ENCODE results near the gene SPON2.

Gene SPON2

GRCh38 chr4:1208266-1208961 is 36.0 kb upstream of the SPON2 start:
- no peak for DNase-seq

- DNase-seq, result no peak
Measured at GRCh38 chr4:1207603-1208265, 35.4 kb upstream of the SPON2 start.

DNA sequence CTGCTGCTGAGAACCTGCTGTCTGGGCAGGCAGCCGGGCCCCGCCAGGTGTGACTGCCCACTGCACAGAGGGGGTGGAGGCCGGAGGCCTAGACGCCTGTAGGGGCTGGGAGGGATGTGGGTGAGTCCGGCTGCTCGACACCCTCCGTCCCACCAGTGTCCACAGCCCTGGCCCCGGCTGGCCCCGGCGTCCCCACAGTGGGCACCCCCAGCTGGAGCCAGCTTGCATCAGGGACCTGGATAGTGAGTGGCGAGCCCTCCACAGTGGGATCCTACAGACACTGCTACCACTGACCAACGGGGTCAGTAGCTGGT is 34.7 kb upstream of the SPON2 start:
- no peak for DNase-seq

GRCh38 chr4:1206299-1207156 is 34.1 kb upstream of the SPON2 start:
- DNase-seq, result no peak

DNA sequence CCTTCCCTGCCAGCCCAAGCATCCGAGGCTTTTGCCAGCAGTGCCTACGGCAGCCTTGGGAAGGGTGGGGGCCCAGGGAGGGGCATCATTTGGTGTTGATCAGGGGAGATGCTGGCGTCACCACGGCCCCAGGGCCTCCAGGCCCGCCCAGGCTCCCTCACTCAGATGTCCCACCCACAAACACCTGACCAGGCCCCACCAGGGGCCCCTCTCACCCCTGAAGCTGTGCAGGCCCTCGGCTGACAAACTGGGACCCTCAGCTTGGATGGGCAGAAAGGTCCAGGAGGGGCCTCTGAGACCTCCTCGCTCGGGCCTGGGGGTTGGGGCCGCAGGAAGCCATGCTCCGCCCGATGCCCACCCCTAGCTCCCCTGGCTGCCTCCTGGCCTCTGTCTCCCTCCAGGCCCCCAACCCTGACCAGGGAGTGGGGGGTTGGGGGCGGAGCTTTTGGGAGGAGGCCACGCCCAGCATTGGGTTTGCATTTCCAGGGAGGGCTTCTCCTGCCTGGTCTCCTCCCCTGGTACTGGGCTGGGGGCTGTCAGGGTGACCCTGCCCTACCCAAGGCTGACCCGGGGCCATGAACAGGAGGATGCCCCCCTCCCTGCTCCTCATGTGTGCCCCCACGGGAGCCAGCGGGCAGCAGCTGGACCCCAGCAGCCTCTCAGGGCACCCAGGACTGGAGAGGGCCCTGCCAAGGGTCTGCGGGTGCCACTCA is 33.4 kb upstream of the SPON2 start:
- DNase-seq, result no peak

- DNase-seq, result no peak
Measured at GRCh38 chr4:1204828-1205585, 32.6 kb upstream of the SPON2 start.

GRCh38 chr4:1204286-1204827 is 32.0 kb upstream of the SPON2 start:
- DNase-seq, result no peak

DNA sequence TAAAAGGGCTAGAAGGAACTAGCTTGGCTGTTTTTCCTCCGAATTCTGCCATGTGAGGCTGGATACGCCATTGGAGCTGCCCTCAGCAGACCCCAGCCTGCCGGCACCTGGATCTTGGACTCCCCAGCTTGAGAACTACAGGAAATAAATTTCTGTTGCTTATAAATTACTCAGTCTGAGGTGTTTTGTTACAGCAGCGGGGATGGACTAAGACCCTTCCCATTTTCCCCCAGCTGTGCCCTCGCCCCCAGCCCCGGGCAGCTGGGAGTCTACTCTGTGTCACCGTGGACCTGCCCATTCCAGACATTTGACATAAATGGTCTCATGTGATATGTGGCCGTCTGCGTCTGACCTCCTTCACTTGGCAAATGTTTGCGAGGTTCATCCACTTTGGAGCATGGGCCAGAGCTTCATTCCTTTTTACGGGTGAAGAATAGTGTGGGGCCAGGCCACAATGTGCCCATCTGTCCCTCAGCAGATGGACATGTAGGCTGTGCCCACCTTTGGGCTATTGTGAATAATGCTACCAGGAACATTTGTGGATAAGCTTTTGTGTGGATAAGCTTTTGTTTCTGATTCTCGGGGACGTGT is 30.7 kb upstream of the SPON2 start:
- no peak for DNase-seq

DNA sequence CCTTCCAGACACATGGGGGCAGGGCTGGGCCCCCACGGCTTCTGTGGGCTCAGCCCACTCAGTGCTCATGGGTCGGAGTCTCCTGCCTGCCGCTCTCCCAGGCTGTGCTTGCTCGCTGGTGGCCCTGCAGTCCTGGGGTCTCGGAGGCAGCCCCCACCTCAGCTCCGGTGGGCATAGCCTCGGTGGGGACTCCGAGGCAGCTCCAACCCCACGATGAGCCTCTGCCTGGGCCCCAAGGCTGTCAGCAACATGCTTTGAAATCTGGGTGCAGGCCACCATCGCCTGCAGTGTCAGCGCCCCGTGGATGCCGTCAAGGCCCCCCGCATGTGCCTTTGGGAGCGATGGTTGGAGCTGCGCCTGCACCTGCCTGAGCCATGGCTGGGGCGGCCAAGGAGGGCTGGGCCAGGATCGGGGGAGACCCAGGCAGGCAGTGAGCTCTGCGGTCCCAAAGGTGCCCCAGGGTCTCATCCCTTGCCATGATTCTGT is 30.2 kb upstream of the SPON2 start:
- DNase-seq, result no peak

DNA sequence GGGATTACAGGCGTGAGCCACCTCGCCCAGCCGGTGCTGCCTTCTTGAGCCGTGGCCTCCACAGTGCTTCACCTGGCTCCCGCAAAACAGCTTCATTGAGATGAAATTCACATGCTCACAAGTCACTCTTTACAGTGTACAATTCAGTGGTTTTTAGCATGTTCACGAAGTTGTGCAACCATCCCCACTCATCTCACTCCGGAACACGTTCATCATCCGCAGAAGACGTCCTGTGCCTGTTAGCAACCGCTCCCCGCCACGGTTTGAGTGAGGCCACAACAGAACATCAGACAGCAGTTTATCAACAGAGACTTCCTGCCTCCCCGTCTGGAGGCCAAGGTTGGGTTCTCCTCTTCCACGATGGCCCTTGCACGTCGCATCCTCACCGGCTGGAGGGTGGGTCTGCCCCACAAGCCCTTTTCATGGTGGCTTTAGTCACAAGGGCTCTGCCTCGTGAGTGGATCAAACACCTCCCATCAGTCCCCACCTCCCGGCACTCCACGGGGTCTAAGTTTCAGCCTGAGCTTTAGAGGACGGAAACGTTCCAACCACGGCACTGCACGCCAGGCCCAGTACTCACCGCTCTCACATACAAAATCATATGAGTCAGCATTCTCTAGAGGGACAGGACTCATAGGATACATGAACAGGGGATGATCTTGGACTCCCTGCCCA is 29.6 kb upstream of the SPON2 start:
- peak; percentile 78 to 86 for DNase-seq

DNA sequence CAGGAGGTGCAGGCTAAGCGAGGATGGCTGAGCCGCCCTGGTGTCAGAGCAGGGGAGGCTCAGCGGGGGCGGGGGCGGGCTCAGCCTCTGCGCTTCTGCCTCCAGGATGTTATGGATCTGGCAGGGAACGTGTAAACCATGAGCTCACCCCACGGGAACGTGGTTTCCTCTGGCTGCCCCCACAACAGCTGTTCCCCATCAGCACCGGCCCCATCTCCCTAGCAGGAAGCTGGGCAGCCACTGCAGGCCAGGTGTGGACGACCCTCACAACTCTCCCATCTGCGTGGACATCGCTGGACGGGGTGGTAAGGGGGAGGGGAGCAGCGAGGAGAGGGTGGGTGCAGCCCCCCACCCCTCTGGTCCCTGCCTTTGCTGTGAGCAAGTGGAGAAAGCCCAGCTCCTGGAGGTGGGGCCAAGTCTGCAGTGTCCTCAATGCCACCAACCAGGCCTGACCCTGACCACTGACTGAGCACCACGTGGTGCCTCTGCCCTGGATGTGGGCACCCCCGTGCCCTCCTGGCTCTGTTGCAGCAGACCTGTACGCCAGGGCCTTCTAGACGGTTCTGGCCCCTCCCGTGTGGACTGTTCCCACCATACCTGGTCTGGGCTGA is 28.1 kb upstream of the SPON2 start:
- DNase-seq, result no peak

DNA sequence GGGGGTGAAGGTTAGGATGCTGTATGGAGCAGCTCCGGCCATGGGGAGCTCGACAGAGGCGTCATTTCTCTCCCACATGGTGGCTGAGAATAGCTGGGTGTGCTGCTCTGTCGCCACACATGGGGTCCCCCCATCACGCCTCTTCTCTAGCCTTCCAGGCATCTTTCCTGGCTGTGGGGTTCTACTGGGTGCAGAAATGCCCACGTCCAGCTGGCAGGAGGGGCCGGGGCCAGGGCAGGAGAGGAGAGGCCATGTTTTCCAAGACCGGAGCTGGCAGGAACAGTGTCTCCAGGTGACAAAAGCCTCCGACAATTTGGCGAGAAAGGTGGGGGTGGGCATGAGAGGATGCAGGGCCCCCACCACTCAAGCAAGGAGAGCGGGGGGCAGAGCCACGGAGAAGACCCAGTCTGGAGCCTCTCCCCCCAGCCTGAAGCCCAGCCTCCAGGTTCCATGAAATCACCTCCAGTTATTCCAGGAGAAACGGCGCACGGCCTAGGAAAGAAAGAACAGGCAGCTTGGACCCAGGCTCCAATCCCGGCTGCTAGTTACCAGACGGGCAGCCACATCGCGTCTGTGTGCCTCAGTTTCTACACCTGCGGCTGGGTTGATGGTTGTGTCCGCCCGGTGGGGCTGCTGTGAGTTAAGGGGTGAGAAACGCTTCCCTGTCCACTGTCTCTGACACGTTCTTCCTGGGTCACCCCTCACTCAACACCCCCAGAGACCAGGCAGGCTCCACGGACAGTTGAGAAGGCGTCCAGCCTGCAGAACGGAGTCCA is 27.4 kb upstream of the SPON2 start:
- DNase-seq, result no peak

DNA sequence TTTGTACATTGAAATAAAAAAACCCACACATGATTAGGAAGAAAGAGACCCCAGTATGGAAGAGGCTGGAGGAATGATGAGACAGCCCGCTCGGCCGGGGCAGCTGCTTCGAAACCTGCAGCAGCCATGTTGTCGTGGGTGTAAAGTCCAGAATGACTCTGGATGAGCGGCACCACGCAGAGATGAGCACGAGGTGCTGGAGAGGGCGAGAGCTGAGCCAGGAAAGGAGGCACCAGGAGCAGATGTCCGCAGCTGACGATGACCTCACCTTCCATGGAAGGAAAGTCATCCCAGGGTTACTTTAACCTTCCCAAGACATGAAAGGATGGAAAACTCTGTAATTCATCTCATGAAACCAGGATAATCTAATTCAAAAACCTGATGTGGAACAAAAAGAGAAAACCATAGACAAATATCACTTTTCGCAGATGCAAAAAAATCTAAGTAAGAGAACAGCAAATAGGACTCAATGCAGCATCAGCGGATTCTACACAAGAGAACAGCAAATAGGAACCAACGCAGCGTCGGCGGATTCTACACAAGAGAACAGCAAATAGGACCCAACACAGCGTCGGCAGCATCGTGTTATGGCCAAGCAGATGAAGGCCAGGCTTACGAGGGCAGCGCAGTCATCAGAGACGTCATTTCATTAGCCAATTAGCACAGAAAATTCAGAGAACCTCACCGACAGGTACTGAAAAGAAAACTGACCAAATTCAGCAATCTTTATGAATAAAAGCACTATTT is 25.9 kb upstream of the SPON2 start:
- no peak for DNase-seq

DNA sequence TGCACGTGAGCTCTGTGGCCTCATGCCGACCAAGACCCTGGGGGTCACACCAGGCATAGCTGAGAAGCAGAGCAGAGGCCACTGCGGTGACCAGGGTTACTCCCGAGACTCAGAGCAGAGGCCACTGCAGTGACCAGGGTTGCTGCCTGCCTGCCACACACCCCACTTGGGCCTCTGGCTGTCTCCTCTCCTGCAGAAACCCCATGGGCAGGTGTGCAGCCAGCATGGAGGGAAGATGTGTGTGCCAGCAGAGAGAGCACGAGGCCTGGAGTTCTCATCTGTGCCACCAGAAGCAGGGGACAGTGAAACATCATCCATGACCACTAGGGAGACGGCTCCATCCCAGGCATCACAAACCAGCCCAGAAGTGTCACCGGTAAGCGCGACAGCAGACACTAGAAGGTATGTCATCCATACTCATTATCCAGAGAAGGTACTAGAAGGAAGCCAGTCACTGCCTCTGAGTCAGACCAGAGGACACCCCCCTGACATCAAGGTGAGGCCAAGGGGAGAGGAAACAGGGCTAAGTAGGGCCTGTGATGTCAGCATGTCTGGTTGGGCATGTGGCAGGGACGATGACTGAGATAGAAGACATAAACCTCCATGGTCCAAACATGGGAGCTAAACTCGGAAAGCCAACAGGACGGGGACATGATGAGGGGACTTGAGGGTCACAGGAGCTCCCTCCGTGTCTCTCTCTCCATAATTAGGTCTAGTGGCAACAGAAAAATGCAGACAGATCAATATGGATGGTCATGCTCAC is 24.2 kb upstream of the SPON2 start:
- DNase-seq, result no peak

- DNase-seq, result no peak
Measured at GRCh38 chr4:1195891-1196401, 23.6 kb upstream of the SPON2 start.

DNA sequence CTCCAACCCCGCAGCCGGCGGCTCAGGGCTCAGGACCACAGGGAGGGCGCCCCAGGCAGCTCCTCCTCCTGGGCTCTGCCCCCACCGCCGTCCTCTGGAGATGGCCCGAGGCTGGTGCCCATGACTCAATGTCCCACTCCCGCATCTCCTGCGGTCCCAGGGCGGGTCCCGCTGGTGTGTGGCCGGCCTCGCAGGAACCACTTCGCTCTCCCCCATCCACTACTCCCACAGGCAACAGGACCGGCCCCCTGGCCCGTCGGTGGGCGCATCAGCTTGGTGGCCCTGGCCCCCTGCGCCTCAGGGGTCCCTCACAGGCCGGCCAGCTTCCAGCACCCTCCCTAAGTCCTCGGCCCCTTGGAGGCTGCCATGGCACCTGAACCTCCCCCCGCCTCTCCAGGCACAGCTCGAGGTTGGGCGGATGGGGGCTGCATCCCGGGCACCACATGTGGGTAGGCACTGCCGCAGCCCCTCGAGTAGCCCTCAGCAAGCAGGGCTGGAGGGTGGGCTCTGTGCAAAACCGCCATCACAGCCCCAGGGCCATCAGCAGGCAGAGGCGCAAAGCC is 22.8 kb upstream of the SPON2 start:
- no peak for DNase-seq

- DNase-seq, result no peak
Measured at GRCh38 chr4:1194010-1194900, 21.9 kb upstream of the SPON2 start.
